Smooth muscle cell (in vitro differentiated cells): ENCODE measurements around the gene CTBP2. TPM values are rescaled to one million over a fixed set of nuclear protein-coding genes. Genes with fewer than 3 reads are reported as not detected.

ENCODE experiments used
- DNase-seq: peaks from one replicate; lab custom pipeline; 2025; ENCODE audit not compliant: unreplicated experiment; lab: John Stamatoyannopoulos, UW
- H2AFZ ChIP-seq: fragments of 200-600 bp; sonication (generic); 2 replicates; pipeline ENCODE4 v1.6.0; 2016; ENCODE audit warnings: antibody characterized with exemption, low read depth, mild to moderate bottlenecking
- H3F3A ChIP-seq: fragments of 200-600 bp; sonication (generic); 2 replicates; pipeline ENCODE4 v1.6.0; 2017; ENCODE audit warnings: antibody characterized with exemption, low read depth
- H3K27ac ChIP-seq: fragments of 200-600 bp; sonication (generic); 2 replicates; pipeline ENCODE4 v1.5.1; 2016; ENCODE audit warnings: low read depth, mild to moderate bottlenecking
- H3K27me3 ChIP-seq: fragments of 200-600 bp; sonication (generic); 2 replicates; pipeline ENCODE4 v1.6.1; 2016; ENCODE audit warnings: low read depth, mild to moderate bottlenecking
- H3K36me3 ChIP-seq: fragments of 200-600 bp; sonication (generic); 2 replicates; pipeline ENCODE4 v1.5.1; 2016; ENCODE audit warnings: low read depth
- H3K4me1 ChIP-seq: fragments of 200-600 bp; sonication (generic); 2 replicates; pipeline ENCODE4 v1.5.1; 2016; ENCODE audit warnings: low read depth
- H3K4me2 ChIP-seq: fragments of 200-600 bp; sonication (generic); 2 replicates; pipeline ENCODE4 v1.6.0; 2016; ENCODE audit warnings: mild to moderate bottlenecking
- H3K4me3 ChIP-seq: fragments of 200-600 bp; sonication (generic); 2 replicates; pipeline ENCODE4 v1.5.1; 2016; ENCODE audit warnings: mild to moderate bottlenecking
- H3K79me2 ChIP-seq: fragments of 200-600 bp; sonication (generic); 2 replicates; pipeline ENCODE4 v1.6.0; 2016; ENCODE audit warnings: low read depth, mild to moderate bottlenecking
- H3K9ac ChIP-seq: fragments of 200-600 bp; sonication (generic); 2 replicates; pipeline ENCODE4 v1.6.0; 2016; ENCODE audit warnings: low read depth
- H3K9me3 ChIP-seq: fragments of 200-600 bp; sonication (generic); replicated peaks from 2 replicates; pipeline ENCODE4 v1.5.1; 2016; ENCODE audit warnings: low read depth
- H4K20me1 ChIP-seq: fragments of 200-600 bp; sonication (generic); 2 replicates; pipeline ENCODE4 v1.6.0; 2016; ENCODE audit warnings: low read depth
- WGBS: methylation state at CpG from one replicate; pipeline ENCODE4 v1.1.7; 2016; ENCODE audit warnings: low lambda C conversion rate; 5-methylcytosine and 5-hydroxymethylcytosine counted together
- polyA plus RNA-seq: library from polyadenylated mRNA; unstranded; fragments of >200 nt; fragmentation: Nextera tagmentation; extraction: Ambion mirVana; gene quantifications from 2 replicates; pipeline ENCODE4 v1.2.1, GENCODE V29; 2016
- total RNA-seq: library from RNA; depleted of rRNA; stranded (reverse); fragments of >200 nt; gene quantifications from 2 replicates; pipeline ENCODE4 v1.2.3, GENCODE V29; 2014
- TF ChIP-seq, protein P1 (sequence below): fragments of 200-600 bp; sonication (generic); IDR thresholded peaks from 2 replicates; pipeline ENCODE4 v1.5.1; 2017; ENCODE audit warnings: borderline replicate concordance, mild to moderate bottlenecking, antibody characterized with exemption; ENCODE audit not compliant: insufficient read depth, poor library complexity, severe bottlenecking

CTBP2 gene
- total and polyA plus RNA-seq, 2 experiments from 2014 or later, result 49.9 to 69.5 TPM

DNA sequence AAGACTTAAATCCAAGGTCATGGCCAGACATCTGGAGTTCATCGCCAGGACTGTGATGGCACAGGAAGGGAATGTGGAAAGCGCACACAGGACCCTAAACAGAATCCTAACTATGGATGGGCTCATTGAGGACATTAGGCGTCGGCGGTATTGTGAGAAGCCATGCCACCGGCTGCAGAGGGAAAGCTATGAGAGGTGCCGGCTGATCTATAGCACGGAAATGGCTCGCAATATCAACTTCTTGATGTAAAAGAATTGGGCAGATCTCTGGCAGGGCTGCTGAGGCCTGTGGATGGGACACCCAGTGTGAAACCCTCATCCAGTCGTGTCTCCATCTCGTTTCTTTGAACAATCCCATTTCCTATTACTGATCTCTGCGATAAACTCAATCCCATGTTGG, 6.3 kb upstream of the CTBP2 start:
- DNase-seq, result no peak
- Histone ChIP-seq H3K4me1 (peaks cover 11% of the 10 kb centered on the region), H2AFZ (no peak overlapping the region), H3K27me3 (no peaks in the 10 kb centered on the region), H3K27ac (no peak overlapping the region), H3K36me3 (no peaks in the 10 kb centered on the region), H3K79me2 (no peaks in the 10 kb centered on the region), H3K4me2 (no peak overlapping the region), H3K4me3 (no peak overlapping the region), H4K20me1 (no peaks in the 10 kb centered on the region), H3F3A (no peaks in the 10 kb centered on the region), H3K9ac (no peak overlapping the region), H3K9me3 (no peaks in the 10 kb centered on the region)
- TF ChIP-seq, protein P1, sequence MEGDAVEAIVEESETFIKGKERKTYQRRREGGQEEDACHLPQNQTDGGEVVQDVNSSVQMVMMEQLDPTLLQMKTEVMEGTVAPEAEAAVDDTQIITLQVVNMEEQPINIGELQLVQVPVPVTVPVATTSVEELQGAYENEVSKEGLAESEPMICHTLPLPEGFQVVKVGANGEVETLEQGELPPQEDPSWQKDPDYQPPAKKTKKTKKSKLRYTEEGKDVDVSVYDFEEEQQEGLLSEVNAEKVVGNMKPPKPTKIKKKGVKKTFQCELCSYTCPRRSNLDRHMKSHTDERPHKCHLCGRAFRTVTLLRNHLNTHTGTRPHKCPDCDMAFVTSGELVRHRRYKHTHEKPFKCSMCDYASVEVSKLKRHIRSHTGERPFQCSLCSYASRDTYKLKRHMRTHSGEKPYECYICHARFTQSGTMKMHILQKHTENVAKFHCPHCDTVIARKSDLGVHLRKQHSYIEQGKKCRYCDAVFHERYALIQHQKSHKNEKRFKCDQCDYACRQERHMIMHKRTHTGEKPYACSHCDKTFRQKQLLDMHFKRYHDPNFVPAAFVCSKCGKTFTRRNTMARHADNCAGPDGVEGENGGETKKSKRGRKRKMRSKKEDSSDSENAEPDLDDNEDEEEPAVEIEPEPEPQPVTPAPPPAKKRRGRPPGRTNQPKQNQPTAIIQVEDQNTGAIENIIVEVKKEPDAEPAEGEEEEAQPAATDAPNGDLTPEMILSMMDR, result no peak
- 95% methylated on average over 12 of the region's 12 CpGs for WGBS

DNA sequence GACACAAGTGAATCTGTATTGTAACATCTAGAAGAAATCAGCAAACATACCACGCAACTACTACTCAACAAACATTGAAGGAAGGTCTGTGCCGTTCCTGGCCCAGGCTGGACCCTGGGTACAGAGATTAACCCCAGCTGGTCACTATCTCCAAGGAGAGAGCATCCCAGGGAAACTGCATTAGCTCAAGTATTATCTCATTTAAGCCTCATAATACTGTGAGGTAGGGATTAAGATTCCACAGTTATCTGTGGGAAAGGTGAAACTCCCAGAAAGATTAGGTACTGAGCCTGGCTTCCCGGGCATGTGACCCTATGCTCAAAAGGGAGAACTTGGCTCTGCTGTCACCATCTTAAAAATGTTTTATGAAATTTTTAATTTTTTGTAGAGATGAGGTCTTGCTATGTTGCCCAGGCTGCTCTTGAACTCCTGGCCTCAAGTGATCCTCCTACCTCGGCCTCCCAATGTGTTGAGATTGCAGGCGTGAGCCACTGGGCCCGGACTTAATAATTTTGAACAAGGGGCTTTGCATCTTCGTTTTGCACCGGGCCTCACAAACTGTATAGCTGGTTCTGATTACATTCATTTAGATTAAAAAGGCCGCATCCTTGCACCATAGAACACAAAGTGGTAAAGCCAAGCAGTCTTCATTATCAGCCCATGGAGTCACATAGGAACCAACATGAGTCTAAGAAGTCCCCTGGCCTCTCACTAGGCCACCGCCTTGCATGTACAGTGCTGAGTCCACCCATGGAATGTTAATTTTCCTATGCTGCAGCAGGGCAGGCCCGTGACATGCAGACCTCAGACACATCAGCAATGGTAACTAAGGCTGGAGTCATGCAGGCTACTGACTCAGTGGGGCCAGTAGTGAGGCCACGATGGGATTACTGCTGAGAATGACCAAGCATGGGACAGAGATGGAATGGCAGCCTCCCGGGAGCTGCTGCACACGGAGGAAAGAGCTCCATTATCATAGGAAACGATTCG, 5.5 kb upstream of the CTBP2 start:
- TF ChIP-seq, protein P1, result no peak
- Histone ChIP-seq H3K27me3 (no peaks in the 10 kb centered on the region), H3K9me3 (no peaks in the 10 kb centered on the region), H3K4me3 (no peak overlapping the region), H4K20me1 (no peaks in the 10 kb centered on the region), H3K27ac (no peak overlapping the region), H3F3A (no peaks in the 10 kb centered on the region), H3K36me3 (no peaks in the 10 kb centered on the region), H3K79me2 (no peaks in the 10 kb centered on the region), H3K4me2 (no peak overlapping the region), H3K4me1 (peaks cover 11% of the 10 kb centered on the region), H2AFZ (no peak overlapping the region), H3K9ac (no peak overlapping the region)
- DNase-seq, result no peak
- WGBS, result 91% methylated on average over 16 of the region's 16 CpGs

DNA sequence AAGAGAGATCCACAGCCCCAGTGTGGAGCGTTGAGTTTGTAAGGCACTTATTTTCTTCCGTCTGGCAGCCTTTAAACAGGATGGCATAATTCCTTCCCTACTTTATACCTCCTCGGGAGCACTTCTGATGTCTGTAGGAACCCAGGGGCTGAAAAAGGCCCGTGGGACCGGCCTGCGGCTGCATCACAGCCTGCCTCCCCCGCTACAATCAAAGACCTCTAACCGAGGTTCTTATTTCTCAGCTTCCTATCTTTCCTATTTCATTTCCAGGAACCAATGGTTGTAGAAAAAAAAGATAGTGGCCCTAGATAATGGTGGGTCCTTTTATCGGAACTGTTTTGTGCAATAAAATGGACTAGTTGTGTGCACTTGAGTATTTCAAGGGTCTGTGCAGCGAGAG, 4.1 kb upstream of the CTBP2 start:
- WGBS, result 90% methylated on average over 10 of the region's 10 CpGs
- DNase-seq, result no peak

More for the DNA sequence above, 4.1 kb upstream of the CTBP2 start:
- Histone ChIP-seq H3K4me2 (no peak overlapping the region), H3K4me1 (peaks cover 11% of the 10 kb centered on the region), H3K36me3 (no peaks in the 10 kb centered on the region), H3K4me3 (no peak overlapping the region), H3K27ac (no peak overlapping the region), H3K27me3 (no peaks in the 10 kb centered on the region), H3F3A (no peaks in the 10 kb centered on the region), H3K9me3 (no peaks in the 10 kb centered on the region), H4K20me1 (no peaks in the 10 kb centered on the region), H2AFZ (no peak overlapping the region), H3K79me2 (no peaks in the 10 kb centered on the region), H3K9ac (no peak overlapping the region)
- TF ChIP-seq, protein P1, result no peak
